Measurements from ENCODE around the gene TRIM50.
"Not testable (repeated sequence)": the region's sequence is repeated elsewhere in the genome, so short reads cannot be mapped to it uniquely, and the experiment has no call there.

The TRIM50 gene

DNA sequence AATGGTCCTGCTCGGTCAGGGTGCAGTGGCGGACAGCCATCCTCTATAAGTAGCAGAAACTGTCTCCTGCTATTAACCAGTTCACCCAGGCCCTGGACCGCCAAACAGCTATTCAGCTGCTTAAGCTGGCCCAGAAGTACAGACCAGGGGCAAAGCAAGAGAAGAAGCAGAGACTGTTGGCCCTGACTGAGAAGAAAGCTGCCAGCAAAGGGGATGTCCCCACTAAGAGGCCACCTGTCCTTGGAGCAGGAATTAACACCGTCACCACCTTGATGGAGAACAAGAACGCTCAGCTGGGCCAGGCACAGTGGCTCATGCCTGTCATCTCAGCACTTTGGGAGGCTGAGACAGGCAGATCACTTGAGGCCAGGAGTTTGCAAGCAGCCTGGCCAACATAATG, 13.6 kb downstream of the TRIM50 start:
- no peak overlapping the region for H3K4me3 ChIP-seq (ENCODE audit: low read depth, low read length)

DNA sequence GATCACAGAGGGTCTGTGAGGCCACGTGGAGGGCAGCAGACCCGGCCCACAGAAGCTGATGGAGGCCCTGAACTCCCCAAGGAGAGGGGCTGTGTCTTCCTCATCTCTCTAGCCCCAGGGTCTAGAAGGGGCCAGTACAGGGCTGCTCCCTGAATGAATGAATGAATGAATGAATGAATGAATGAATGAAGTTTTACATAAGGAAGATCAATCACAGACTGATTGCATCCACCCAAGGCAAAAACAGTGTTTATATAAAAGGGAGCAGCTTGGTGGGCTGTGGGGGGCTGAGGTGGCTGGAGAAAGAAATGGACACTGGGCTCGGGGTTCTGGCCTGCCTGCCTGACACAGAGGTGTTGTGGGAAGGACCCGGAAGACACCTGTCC, 14.4 kb downstream of the TRIM50 start:
- no peak overlapping the region for H3K4me3 ChIP-seq (ENCODE audit: low read depth, low read length)

DNA sequence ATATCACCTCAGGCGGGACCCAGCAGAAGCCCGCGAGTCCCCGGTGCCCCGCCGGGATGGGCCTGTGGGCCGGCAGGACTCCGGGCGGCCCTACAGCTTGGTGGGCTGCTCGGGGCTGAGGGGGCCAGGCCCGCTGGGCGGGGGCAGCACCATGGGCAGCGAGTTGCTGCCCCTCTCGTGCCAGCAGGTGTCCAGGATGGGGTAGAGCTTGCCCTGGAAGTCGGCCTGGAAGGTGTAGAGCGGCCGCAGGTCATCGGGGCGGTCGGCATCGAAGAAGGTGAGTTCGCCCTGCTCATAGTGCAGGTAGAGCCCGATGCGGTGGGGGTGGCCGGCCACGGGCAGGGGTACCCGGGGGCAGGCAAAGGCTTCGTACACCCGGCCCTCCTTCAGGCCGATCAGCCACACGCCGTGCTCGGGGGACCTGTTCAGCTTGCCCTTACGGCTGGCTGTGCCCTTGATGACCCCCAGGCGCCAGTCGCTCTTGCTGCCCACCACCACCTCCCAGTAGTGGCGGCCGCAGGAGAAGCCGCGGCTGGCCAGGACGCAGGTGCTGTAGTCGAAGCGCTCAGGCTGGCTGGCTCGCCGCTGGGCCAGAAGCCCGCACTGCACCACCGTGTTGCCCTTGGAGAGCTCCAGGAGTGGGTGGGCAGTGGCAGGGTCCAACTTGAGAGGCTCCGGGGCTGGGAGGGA, 14.9 kb downstream of the TRIM50 start:
- H3K4me3 ChIP-seq (ENCODE audit: low read depth, low read length), result no peak overlapping the region

DNA sequence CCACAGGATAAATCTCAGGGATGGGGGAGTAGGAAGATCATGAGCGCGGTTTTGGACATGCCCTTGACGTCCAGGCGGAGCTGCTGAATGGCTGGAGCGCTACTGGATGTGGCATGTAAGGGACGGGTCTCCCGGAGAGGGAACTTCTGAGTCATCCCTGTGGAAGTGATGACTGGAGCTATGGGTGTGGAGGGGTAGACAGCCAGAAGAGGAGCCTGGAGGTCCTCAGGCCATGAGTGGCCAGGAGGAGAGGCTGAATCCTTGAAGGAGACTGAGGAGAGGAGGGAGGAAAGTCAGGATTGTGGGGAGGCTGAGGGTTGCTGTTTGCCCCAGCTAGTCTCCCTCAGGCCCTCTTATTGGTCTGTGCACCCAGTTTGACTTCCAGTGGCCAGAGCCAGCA, 16.5 kb downstream of the TRIM50 start:
- H3K4me3 ChIP-seq (ENCODE audit: low read depth, low read length), result not testable (repeated sequence)

DNA sequence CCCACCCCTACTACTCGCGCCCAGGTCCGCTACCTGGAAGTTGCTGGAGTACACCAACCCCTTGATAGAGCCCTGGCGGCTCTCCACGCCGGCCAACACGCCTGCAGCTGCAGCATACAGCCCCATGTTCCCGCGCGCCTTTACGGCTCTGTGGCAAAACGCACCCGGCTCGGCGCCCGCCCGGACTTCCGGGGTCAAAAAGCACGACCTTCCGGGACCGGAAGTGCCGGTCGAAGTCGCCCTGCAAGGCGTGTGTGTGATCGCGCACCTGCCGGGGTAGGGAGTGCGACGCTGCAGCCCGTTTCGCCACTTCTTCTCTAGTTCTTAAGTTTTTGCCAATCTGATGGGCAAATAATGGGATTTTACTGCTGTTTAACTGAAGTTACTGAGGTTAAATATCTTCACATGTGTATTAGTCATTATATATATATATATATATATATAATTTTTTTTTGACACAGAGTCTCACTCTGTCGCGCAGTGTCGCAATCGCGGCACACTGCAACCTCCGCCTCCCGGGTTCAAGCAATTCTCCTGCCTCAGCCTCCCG, 19.1 kb downstream of the TRIM50 start, which contains the start of gene NSUN5:
Gene NSUN5, minus strand, starts transcription at position 162 of the 550 bp plus-strand sequence. Its CDS starts 36 bp downstream, at position 126.
- H3K4me3 ChIP-seq (ENCODE audit: low read depth, low read length), result peak within 1 kb of the TSS; percentile 76

DNA sequence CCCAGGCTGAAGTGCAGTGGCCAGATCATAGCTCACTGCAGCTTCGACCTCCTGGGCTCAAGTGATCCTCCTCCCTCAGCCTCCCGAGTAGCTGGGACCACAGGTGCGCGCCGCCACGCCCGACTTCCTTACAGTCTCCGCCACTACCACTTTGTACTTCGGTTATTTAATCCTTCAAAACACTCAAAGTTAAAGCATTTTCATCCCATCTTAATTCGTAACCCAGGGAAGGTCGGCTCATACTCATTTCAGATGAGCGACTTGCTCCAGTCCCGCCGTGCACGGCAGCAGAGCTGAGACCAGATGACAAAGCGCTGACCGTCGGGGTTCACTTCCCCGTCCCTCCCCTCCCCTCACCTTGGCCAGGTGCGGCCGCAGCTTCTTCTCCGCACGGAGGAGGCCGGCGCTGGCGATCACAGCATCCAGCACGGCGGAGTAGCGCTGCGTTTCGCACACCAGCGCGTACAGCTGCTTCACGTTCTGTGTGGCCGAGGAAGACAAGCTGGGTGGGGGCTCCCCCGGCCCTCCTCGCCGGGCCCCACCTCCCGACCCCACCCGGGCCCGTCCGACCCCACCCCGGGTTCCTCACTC, 19.7 kb downstream of the TRIM50 start:
- H3K4me3 ChIP-seq (ENCODE audit: low read depth, low read length), result peak overlapping the region; percentile 76

DNA sequence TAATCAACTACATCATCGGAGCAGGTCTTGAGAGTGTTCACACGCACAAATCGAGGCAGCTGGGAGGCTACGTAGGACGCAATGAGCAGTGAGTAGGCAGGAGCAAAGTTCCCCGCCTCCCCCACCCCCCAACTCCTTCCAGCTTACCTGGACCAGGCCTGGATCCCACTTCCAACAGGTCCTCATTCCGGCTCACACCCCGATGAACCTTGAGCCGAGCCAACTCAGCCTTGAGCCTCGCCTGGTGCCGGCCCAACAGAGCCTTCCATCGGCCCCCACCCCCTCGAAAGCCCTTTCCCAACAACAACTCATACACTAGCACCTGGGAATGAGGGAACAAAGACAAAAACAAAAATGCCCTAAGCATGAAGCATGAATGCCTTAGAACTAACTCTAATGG, 20.4 kb downstream of the TRIM50 start:
- peak overlapping the region; percentile 76 for H3K4me3 ChIP-seq (ENCODE audit: low read depth, low read length)

DNA sequence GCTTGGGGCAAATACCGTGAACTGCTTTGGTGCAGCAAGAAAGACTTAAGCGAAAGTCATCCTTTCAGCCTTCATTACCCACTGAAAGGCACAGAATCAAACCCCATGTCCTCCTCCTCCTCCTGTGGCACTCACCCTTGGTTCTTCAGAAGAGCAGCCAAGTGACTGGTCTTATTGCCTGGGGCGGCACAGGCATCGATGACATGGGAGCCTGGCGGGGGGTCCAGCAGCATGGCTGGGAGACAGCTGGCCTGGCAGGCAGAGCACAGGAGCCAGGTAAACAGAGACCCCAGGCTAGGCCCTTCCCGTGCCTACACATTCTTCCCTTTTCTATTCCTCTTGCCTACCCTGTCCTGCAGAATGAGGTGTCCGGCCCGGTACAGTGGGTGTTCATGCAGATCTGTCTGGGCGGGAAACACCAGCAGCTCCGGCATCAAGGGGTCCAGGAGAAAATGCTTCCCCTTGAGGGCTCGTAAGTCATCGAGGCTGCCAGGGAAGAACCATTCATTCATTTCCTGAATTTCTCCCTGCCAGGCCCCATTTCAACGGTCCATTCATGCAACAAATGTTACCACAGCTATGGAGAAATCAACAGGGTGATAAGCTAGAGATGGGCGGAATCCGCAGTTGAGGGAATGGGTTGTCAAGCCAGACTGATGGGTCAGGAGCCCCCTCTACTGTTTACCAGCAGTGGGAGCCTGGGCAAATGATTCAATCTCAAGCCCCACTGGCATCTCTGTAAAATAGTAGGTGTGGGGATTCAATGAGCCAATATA, 23.1 kb downstream of the TRIM50 start:
- not testable (repeated sequence) for H3K4me3 ChIP-seq (ENCODE audit: low read depth, low read length)

DNA sequence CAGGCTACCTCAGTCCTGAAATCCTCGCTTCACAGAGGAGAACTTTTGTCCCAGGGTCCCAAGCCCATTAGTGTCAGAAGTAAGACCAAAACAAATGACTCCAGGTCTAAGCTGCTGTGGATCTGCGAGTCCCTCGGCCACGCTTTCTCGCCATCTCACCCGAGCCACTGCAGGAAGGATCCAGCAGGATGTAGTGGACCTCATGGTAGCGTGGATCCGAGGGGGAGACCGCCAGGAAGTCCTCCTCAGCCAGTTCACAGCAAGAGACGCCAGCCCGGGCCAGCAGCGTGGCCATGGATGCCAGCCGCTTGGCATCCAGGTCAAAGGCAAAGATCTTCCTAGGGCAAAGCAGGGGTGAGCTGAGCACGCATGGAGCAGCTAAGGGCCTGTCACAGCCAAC, 23.8 kb downstream of the TRIM50 start:
- H3K4me3 ChIP-seq (ENCODE audit: low read depth, low read length), result no peak overlapping the region

DNA sequence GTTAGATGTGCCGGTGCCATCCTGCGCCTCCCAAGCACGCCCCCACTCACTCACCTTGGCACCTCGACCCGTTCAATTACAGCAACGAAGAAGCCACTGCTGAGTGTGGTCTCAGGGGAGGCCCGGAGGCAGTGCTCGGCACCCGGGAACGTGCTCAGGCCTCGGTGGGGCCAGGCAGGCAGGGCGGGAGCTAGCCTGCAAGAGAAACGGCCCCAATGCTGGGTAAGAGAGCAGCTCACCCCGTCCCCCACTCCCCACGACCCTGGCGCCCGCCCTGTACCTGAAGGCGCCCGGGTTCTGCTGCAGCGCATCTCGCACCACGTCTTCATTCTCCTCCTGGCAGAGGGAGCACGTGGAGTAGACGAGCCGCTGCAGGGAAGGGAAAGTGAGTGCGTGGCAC, 24.3 kb downstream of the TRIM50 start:
- H3K4me3 ChIP-seq (ENCODE audit: low read depth, low read length), result no peak overlapping the region

DNA sequence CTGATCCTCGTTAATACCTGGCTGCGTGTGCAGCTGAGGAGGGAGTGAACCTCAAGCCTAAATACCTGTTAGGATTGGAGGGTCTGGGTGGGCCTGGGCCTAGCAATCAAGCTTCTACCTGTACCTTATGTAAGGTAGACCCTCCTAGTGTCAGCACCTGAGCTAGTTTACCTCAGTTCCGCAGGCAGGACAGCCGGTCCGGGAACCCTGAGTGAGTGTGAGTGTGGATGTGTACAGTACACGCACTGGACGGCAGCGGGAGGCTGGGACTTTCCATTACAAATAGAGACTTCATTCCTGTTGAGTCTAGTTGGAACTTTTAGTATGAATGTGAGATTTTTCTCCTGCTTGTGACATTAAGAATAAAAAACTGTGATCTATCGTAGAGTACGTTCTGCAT, 25.0 kb downstream of the TRIM50 start:
- not testable (repeated sequence) for H3K4me3 ChIP-seq (ENCODE audit: low read depth, low read length)

DNA sequence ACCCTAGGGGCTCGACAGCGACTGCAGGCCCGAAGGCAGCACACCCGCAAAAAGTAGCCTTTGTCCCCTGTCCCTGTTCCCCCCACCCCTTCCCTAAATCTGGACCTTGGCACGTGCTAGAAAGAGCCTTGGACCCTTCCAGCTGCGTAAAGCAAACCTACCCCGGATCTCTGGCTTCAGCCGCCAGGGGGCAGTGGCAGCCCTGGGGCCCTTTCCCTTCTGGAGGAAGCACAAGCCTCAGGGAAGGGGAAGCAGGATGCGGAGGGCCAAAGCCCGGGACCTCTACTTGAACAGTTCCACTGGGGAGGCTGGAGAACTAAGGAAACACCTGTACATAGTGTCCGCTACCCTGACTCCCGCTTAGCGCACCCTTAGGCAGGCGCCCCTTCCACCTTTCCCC, 26.8 kb downstream of the TRIM50 start:
- not testable (repeated sequence) for H3K4me3 ChIP-seq (ENCODE audit: low read depth, low read length)

DNA sequence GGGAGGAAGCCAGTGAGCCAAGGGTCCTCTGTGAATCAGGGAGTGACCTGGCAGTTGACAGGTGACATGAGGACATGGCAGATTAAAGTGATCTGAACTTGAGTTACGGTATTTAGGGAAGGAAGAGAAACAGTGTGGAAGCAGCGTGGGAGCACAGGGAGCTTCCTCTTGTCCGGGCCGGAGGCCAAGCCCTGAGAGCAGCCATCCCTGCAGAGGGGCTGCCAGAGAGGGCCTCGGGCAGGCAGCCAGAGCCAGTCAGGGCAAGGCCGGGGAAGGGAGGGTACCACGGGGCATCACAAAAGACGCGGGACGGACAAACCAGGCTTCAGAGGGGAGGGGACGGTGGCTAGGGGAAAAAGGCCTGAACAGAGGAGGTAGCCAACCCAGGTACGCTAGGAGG, 28.1 kb downstream of the TRIM50 start:
- H3K4me3 ChIP-seq (ENCODE audit: low read depth, low read length), result not testable (repeated sequence)

DNA sequence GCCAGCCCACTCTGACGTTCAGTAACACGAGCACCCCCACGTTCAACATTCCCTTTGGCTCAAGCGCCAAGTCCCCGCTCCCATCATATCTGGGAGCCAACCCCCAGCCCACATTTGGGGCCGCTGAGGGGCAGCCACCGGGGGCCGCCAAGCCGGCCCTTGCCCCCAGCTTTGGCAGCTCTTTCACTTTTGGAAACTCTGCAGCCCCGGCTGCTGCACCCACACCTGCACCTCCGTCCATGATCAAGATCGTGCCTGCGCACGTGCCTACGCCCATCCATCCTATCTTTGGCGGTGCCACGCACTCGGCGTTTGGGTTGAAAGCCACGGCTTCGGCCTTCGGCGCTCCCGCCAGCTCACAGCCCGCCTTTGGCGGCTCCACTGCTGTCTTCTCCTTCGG, 30.2 kb downstream of the TRIM50 start:
- H3K4me3 ChIP-seq (ENCODE audit: low read depth, low read length), result not testable (repeated sequence)

DNA sequence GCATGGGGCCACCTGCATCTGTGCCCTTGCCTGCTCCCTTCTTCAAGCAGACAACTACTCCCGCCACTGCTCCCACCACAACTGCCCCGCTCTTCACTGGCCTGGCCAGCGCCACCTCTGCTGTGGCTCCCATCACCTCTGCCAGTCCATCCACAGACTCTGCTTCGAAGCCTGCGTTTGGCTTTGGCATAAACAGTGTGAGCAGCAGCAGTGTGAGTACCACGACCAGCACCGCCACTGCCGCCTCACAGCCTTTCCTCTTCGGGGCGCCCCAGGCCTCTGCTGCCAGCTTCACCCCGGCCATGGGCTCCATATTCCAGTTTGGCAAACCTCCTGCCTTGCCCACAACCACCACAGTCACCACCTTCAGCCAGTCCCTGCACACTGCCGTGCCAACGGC, 30.6 kb downstream of the TRIM50 start:
- H3K4me3 ChIP-seq (ENCODE audit: low read depth, low read length), result not testable (repeated sequence)

DNA sequence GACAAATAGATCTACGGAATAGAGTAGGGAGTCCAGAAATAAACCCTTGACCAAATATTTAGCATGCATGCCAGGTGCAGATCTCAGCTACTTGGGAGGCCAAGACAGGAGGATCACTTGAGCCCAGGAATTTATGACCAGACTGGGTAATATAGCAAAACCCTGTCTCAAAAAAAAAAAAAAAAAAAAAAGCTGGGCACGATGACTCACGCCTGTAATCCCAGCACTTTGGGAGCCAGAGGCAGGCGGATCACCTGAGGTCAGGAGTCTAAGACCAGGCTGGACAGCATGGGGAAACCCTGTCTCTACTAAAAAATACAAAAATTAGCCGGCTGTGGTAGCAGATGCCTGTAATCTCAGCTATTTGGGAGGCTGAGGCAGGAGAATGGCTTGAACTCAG, 50.7 kb downstream of the TRIM50 start:
- not testable (repeated sequence) for H3K4me3 ChIP-seq (ENCODE audit: low read depth, low read length)

DNA sequence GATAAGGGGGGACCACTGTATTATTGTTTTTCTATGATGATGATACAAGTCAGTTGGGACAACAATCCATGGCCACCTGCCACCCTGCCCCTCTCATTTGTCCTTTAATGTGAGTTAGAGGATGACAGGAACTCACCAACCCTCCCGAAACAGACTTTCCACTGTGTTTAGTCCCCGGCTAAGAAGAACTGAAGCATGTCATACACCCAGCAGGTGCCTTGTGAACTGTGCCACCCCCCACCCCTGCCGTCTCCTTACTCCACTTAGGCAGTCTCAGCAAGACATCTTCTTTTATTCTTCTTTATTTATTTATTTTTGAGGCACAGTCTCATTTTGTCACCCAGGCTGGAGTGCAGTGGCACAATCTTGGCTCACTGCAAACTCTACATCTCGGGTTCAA, 60.1 kb downstream of the TRIM50 start:
- not testable (repeated sequence) for H3K4me3 ChIP-seq (ENCODE audit: low read depth, low read length)

DNA sequence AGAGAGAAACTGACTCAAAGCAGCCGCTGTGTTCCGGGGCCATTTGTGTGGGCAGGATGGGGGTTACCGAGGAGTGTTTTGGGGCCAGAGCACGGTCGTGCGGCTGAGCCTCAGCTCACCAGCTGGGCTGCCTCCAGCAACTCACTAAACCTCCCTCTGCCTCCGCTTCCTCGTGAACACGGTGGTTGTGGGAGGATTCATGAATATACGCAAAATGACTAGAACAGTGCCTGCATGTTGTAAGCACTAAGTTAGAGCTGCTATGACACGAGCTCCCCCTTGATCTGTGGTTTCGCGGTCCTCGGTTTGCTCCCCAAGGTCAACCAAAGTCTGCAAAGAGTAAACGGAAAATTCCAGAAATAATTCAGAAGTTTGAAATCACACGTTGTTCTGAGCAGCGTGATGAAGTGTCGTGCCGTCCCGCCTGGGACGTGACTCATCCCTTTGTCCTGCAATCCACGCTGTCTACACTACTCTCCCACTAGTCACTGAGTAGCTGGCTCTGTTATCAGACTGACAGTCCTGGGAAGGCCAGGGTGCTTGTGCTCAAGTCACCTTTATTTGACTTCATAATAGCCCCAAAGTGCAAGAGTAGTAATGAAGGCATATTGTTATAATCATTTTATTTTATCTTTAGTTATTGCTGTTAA, 61.0 kb downstream of the TRIM50 start:
- H3K4me3 ChIP-seq (ENCODE audit: low read depth, low read length), result not testable (repeated sequence)

Data from iPS-11a (cell line).